Spleen (tissue), 7 donors: ENCODE data around the gene LYPD1.

Experiments used
- CTCF ChIP-seq, 11 experiments: fragments of 200-600 bp in 7 of 11; fragments of 450-650 bp in 4 of 11; sonication (generic) in 4 of 11; IDR thresholded peaks in 8 of 11; conservative IDR thresholded peaks in 3 of 11; 1 replicate in 7 of 11; 2 replicates in 4 of 11; pipeline versions ENCODE4 v1.4.0 to v1.8.0; 2016 to 2021; ENCODE audit warnings: antibody characterized with exemption in 11 of 11, inconsistent platforms in 4 of 11, mild to moderate bottlenecking in 1 of 11
- POLR2A ChIP-seq, 3 donors: fragments of 450-650 bp; IDR thresholded peaks; one replicate each; pipeline ENCODE4 v1.5.1; 2017; ENCODE audit warnings: antibody characterized with exemption in 3 of 3, mild to moderate bottlenecking in 1 of 3
- POLR2AphosphoS5 ChIP-seq, 3 donors: sonication (generic); formaldehyde crosslinking; IDR thresholded peaks; one replicate each; pipeline ENCODE4 v1.5.1; 2017; ENCODE audit warnings: antibody characterized with exemption in 3 of 3
- donor health status: DM: no; HTN: no; CAD: no; lungs with moderate emphysema.
- donor health status: DM: no; HTN: no; CAD: no.
- donor health status: DM: no; HTN: no; CAD: no.

GRCh38 chr2:132595693-132596092 lies 74.3 kb downstream of the LYPD1 start:
- TF ChIP-seq CTCF (IDR thresholded peaks at IDR 0.05 in 8 of 11, conservative IDR thresholded peaks at IDR 0.05 in 3 of 11) (no peak), POLR2A (IDR thresholded peaks at IDR 0.05) (no peak), POLR2AphosphoS5 (IDR thresholded peaks at IDR 0.05) (no peak)
